Astrocyte (in vitro differentiated cells and primary cell): ENCODE results near the gene GALK2. TPM values are rescaled to one million over a fixed set of nuclear protein-coding genes. Genes with fewer than 3 reads are reported as not detected.

Source experiments
- DNase-seq: peaks from one replicate; pipeline ENCODE4 v3.0.0-alpha.2; 2010; ENCODE audit warnings: low read depth
- FAIRE-seq: peaks from 2 replicates; lab custom pipeline; 2011; peaks lifted over from hg19 to GRCh38; lab: Jason Lieb, UNC
- H2AFZ ChIP-seq: 2 replicates; pipeline ENCODE4 v1.6.0; 2012; ENCODE audit warnings: low read depth, low read length, inconsistent platforms
- H3K27ac ChIP-seq: 2 replicates; pipeline ENCODE4 v1.5.1; 2011; ENCODE audit warnings: low read depth, low read length, inconsistent platforms
- H3K27me3 ChIP-seq: 2 replicates; pipeline ENCODE4 v1.6.0; 2011; ENCODE audit warnings: low read length, inconsistent platforms; ENCODE audit not compliant: insufficient read depth
- H3K36me3 ChIP-seq: 2 replicates; pipeline ENCODE4 v1.5.1; 2011; ENCODE audit warnings: low read length, inconsistent platforms; ENCODE audit not compliant: insufficient read depth
- H3K4me1 ChIP-seq: 2 replicates; pipeline ENCODE4 v1.5.1; 2011; ENCODE audit warnings: low read length, inconsistent platforms; ENCODE audit not compliant: insufficient read depth
- H3K4me2 ChIP-seq: 2 replicates; pipeline ENCODE4 v1.6.0; 2012; ENCODE audit warnings: low read length, inconsistent platforms
- H3K4me3 ChIP-seq: 2 replicates; pipeline ENCODE4 v1.5.1; 2011; ENCODE audit warnings: low read depth, mild to moderate bottlenecking, low read length, inconsistent platforms; ENCODE audit not compliant: insufficient read depth
- H3K79me2 ChIP-seq: 2 replicates; pipeline ENCODE4 v1.6.0; 2012; ENCODE audit warnings: mild to moderate bottlenecking, low read length, inconsistent platforms; ENCODE audit not compliant: insufficient read depth
- H3K9ac ChIP-seq: 2 replicates; pipeline ENCODE4 v1.6.0; 2012; ENCODE audit warnings: mild to moderate bottlenecking, low read length, inconsistent platforms
- H3K9me3 ChIP-seq: 2 replicates; pipeline ENCODE4 v1.5.1; 2012; ENCODE audit warnings: low read depth, mild to moderate bottlenecking, low read length, inconsistent platforms; ENCODE audit not compliant: insufficient read depth
- H4K20me1 ChIP-seq: 2 replicates; pipeline ENCODE4 v1.6.0; 2012; ENCODE audit warnings: low read length, inconsistent platforms; ENCODE audit not compliant: insufficient read depth
- H3K27ac Mint-ChIP-seq: one replicate; pipeline ENCODE4 v1.8.0; 2021; ENCODE audit warnings: mild to moderate bottlenecking, mixed read lengths; ENCODE audit not compliant: unreplicated experiment
- H3K27me3 Mint-ChIP-seq: one replicate; pipeline ENCODE4 v1.8.0; 2021; ENCODE audit warnings: low read depth, mixed read lengths; ENCODE audit not compliant: unreplicated experiment
- H3K36me3 Mint-ChIP-seq: one replicate; pipeline ENCODE4 v1.8.0; 2021; ENCODE audit warnings: low read depth, mixed read lengths; ENCODE audit not compliant: unreplicated experiment
- H3K4me1 Mint-ChIP-seq: one replicate; pipeline ENCODE4 v1.8.0; 2021; ENCODE audit warnings: low read depth, mixed read lengths; ENCODE audit not compliant: unreplicated experiment
- H3K4me3 Mint-ChIP-seq: one replicate; pipeline ENCODE4 v1.8.0; 2021; ENCODE audit warnings: mild to moderate bottlenecking, moderate library complexity, mixed read lengths; ENCODE audit not compliant: unreplicated experiment
- H3K9me3 Mint-ChIP-seq: one replicate; pipeline ENCODE4 v1.8.0; 2021; ENCODE audit warnings: mild to moderate bottlenecking, mixed read lengths; ENCODE audit not compliant: unreplicated experiment
- CTCF ChIP-seq: IDR thresholded peaks from 2 replicates; pipeline ENCODE4 v1.5.1; 2011; ENCODE audit warnings: low read depth, mild to moderate bottlenecking, inconsistent platforms, low read length, moderate library complexity; ENCODE audit not compliant: insufficient read depth
- EZH2 ChIP-seq: IDR thresholded peaks from 2 replicates; pipeline ENCODE4 v1.6.1; 2012; ENCODE audit warnings: mild to moderate bottlenecking, low read length, inconsistent platforms; ENCODE audit not compliant: insufficient read depth
- total RNA-seq: library from RNA; stranded (reverse); gene quantifications from 2 replicates; pipeline ENCODE4 v1.2.1, GENCODE V29; 2021

GALK2 gene
- total RNA-seq, 1 donor from 2014 or later = 21.4 TPM

GRCh38 chr15:49223536-49224274, 53.7 kb downstream of the GALK2 start:
- no peak overlapping the region for H3K27ac Mint-ChIP-seq
- DNase-seq = peak; percentile 33
- no peak overlapping the region for H3K27ac ChIP-seq
- no peaks in the 10 kb centered on the region for H3K9me3 ChIP-seq
- peaks cover 25% of the 10 kb centered on the region for H3K79me2 ChIP-seq
- FAIRE-seq = no peak
- no peak overlapping the region for H3K9ac ChIP-seq
- peaks cover 5% of the 10 kb centered on the region for H3K9me3 Mint-ChIP-seq
- no peak overlapping the region for H3K4me3 ChIP-seq
- no peak overlapping the region for H3K4me2 ChIP-seq
- H3K4me1 ChIP-seq = no peaks in the 10 kb centered on the region
- no peak for TF ChIP-seq CTCF
- no peak for TF ChIP-seq EZH2
- H3K27me3 ChIP-seq = no peaks in the 10 kb centered on the region
- H4K20me1 ChIP-seq = peaks cover 23% of the 10 kb centered on the region
- H2AFZ ChIP-seq = no peak overlapping the region
- H3K27me3 Mint-ChIP-seq = no peaks in the 10 kb centered on the region
- peaks cover 7% of the 10 kb centered on the region for H3K36me3 Mint-ChIP-seq
- H3K4me3 Mint-ChIP-seq = no peak overlapping the region
- H3K36me3 ChIP-seq = no peaks in the 10 kb centered on the region
- H3K4me1 Mint-ChIP-seq = peaks cover 3% of the 10 kb centered on the region

- peaks cover 38% of the 10 kb centered on the region for H4K20me1 ChIP-seq
- Mint-ChIP-seq H3K36me3 (peaks cover 12% of the 10 kb centered on the region), H3K4me3 (no peak overlapping the region), H3K9me3 (peaks cover 10% of the 10 kb centered on the region), H3K4me1 (peaks cover 3% of the 10 kb centered on the region), H3K27ac (no peak overlapping the region), H3K27me3 (no peaks in the 10 kb centered on the region)
- H2AFZ ChIP-seq = no peak overlapping the region
- H3K27me3 ChIP-seq = no peaks in the 10 kb centered on the region
- H3K27ac ChIP-seq = no peak overlapping the region
- DNase-seq (peak; percentile 20), FAIRE-seq (no peak)
- TF ChIP-seq EZH2 (no peak), CTCF (no peak)
- H3K9ac ChIP-seq = no peak overlapping the region
- H3K4me2 ChIP-seq = no peak overlapping the region
- H3K79me2 ChIP-seq = peaks cover 42% of the 10 kb centered on the region
- H3K36me3 ChIP-seq = no peaks in the 10 kb centered on the region
- no peak overlapping the region for H3K4me3 ChIP-seq
- H3K4me1 ChIP-seq = no peaks in the 10 kb centered on the region
- H3K9me3 ChIP-seq = no peaks in the 10 kb centered on the region
These were observed 55.7 kb downstream of the GALK2 start for GRCh38 chr15:49225572-49226281.
